Measurements from ENCODE around the gene SAMD14. TPM values are rescaled to one million over a fixed set of nuclear protein-coding genes. Genes with fewer than 3 reads are reported as not detected.

SAMD14 gene
- total RNA-seq, 1 experiment from 2014 or later = not detected

DNA sequence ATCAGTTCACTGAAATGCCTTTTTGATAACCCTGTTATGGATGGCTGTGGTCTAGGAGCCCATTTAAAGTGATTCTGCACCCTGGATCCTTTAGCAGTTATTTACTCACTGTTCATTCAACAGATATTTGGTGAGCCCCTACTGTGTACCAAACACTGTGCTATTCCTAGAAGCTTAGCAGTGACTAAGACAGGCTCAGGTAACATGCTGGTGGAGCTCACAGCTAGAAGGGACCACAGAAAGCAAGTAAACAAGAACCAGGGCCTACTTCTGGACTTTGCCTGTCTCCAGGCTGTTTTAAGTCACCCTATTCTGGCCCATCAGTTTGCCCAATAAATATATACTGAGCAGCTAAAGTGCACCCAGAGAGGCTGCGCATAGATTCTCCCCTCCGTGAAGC is 63.0 kb downstream of the SAMD14 start:
- Mint-ChIP-seq H3K4me1 (ENCODE audit: low read depth, unreplicated experiment) (peaks cover 64% of the 10 kb centered on the region), H3K36me3 (ENCODE audit: insufficient read depth, unreplicated experiment) (peaks cover 98% of the 10 kb centered on the region), H3K27ac (ENCODE audit: unreplicated experiment) (peak overlapping the region; percentile 87), H3K4me3 (ENCODE audit: low read depth, unreplicated experiment) (no peak overlapping the region), H3K27me3 (ENCODE audit: unreplicated experiment) (no peaks in the 10 kb centered on the region), H3K9me3 (ENCODE audit: low read depth, unreplicated experiment) (no peaks in the 10 kb centered on the region)
- BruUV-seq (replicated peaks) = no TSS peak
- CTCF ChIA-PET = interaction anchor here (1.0 to 1.8 kb wide), 4 partner anchors 13 to 39 kb away, joined by 3 to 9 read pairs (median 4); no protein-coding TSS in a partner anchor
- TF ChIP-seq, protein P1, sequence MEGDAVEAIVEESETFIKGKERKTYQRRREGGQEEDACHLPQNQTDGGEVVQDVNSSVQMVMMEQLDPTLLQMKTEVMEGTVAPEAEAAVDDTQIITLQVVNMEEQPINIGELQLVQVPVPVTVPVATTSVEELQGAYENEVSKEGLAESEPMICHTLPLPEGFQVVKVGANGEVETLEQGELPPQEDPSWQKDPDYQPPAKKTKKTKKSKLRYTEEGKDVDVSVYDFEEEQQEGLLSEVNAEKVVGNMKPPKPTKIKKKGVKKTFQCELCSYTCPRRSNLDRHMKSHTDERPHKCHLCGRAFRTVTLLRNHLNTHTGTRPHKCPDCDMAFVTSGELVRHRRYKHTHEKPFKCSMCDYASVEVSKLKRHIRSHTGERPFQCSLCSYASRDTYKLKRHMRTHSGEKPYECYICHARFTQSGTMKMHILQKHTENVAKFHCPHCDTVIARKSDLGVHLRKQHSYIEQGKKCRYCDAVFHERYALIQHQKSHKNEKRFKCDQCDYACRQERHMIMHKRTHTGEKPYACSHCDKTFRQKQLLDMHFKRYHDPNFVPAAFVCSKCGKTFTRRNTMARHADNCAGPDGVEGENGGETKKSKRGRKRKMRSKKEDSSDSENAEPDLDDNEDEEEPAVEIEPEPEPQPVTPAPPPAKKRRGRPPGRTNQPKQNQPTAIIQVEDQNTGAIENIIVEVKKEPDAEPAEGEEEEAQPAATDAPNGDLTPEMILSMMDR (IDR thresholded peaks at IDR 0.05; ENCODE audit: unreplicated experiment) = no peak
- DNase-seq = no peak
- intact Hi-C loops (cut with micrococcal nuclease; ENCODE audit: unreplicated experiment) = no loop called here

GRCh38 chr17:50065056-50065455 is 64.9 kb downstream of the SAMD14 start:
- peaks cover 98% of the 10 kb centered on the region for H3K36me3 Mint-ChIP-seq (ENCODE audit: insufficient read depth, unreplicated experiment)
- H3K4me3 Mint-ChIP-seq (ENCODE audit: low read depth, unreplicated experiment) = peak overlapping the region; percentile 64
- intact Hi-C loops (cut with micrococcal nuclease; ENCODE audit: unreplicated experiment) = no loop called here
- CTCF ChIA-PET = interaction anchor here (0.6 to 4.7 kb wide), 7 partner anchors 9 to 69 kb away, joined by 3 to 65 read pairs (median 5); partner anchors contain the start of gene ITGA3
- TF ChIP-seq, protein P1 (IDR thresholded peaks at IDR 0.05; ENCODE audit: unreplicated experiment) = no peak
- H3K9me3 Mint-ChIP-seq (ENCODE audit: low read depth, unreplicated experiment) = no peaks in the 10 kb centered on the region
- peaks cover 74% of the 10 kb centered on the region for H3K4me1 Mint-ChIP-seq (ENCODE audit: low read depth, unreplicated experiment)
- DNase-seq = no peak
- peak overlapping the region; percentile 87 for H3K27ac Mint-ChIP-seq (ENCODE audit: unreplicated experiment)
- H3K27me3 Mint-ChIP-seq (ENCODE audit: unreplicated experiment) = no peaks in the 10 kb centered on the region
- BruUV-seq (replicated peaks) = no TSS peak

GRCh38 chr17:50064253-50065001 is 65.5 kb downstream of the SAMD14 start:
- Mint-ChIP-seq H3K4me3 (ENCODE audit: low read depth, unreplicated experiment) (peak overlapping the region; percentile 64), H3K36me3 (ENCODE audit: insufficient read depth, unreplicated experiment) (peaks cover 98% of the 10 kb centered on the region), H3K9me3 (ENCODE audit: low read depth, unreplicated experiment) (no peaks in the 10 kb centered on the region), H3K4me1 (ENCODE audit: low read depth, unreplicated experiment) (peaks cover 80% of the 10 kb centered on the region), H3K27me3 (ENCODE audit: unreplicated experiment) (no peaks in the 10 kb centered on the region), H3K27ac (ENCODE audit: unreplicated experiment) (peak overlapping the region; percentile 87)
- BruUV-seq (replicated peaks) = no TSS peak
- intact Hi-C loops (cut with micrococcal nuclease; ENCODE audit: unreplicated experiment) = no loop called here
- TF ChIP-seq, protein P1 (IDR thresholded peaks at IDR 0.05; ENCODE audit: unreplicated experiment) = peak; percentile 16
- CTCF ChIA-PET = interaction anchor here (0.6 to 4.7 kb wide), 8 partner anchors 8 to 68 kb away, joined by 3 to 65 read pairs (median 4); partner anchors contain the start of gene ITGA3
- DNase-seq = peak; percentile 91

GRCh38 chr17:50063561-50064252 is 66.3 kb downstream of the SAMD14 start:
- CTCF ChIA-PET = interaction anchor here (1.1 to 4.7 kb wide), 5 partner anchors 8 to 65 kb away, joined by 3 to 65 read pairs (median 9); partner anchors contain the start of gene ITGA3
- peak overlapping the region; percentile 87 for H3K27ac Mint-ChIP-seq (ENCODE audit: unreplicated experiment)
- H3K4me1 Mint-ChIP-seq (ENCODE audit: low read depth, unreplicated experiment) = peaks cover 87% of the 10 kb centered on the region
- no peaks in the 10 kb centered on the region for H3K27me3 Mint-ChIP-seq (ENCODE audit: unreplicated experiment)
- H3K36me3 Mint-ChIP-seq (ENCODE audit: insufficient read depth, unreplicated experiment) = peaks cover 98% of the 10 kb centered on the region
- no TSS peak for BruUV-seq (replicated peaks)
- intact Hi-C loops (cut with micrococcal nuclease; ENCODE audit: unreplicated experiment) = no loop called here
- peak overlapping the region; percentile 64 for H3K4me3 Mint-ChIP-seq (ENCODE audit: low read depth, unreplicated experiment)
- H3K9me3 Mint-ChIP-seq (ENCODE audit: low read depth, unreplicated experiment) = no peaks in the 10 kb centered on the region
- DNase-seq = no peak
- TF ChIP-seq, protein P1 (IDR thresholded peaks at IDR 0.05; ENCODE audit: unreplicated experiment) = no peak
